OCI-LY1 (cell line): Measurements from ENCODE around the gene CREB3L1.

Experiments used
- CTCF ChIP-seq: fragments of 200-600 bp; sonication (generic), shearing (Covaris generic); IDR thresholded peaks from 2 replicates; pipeline ENCODE4 v1.5.1; 2017; ENCODE audit warnings: mild to moderate bottlenecking, antibody characterized with exemption, low read length, moderate library complexity, mixed read lengths
- EZH2 ChIP-seq: fragments of 200-600 bp; sonication (generic), shearing (Covaris generic); IDR thresholded peaks from 2 replicates; pipeline ENCODE4 v1.8.0; 2017; ENCODE audit warnings: borderline replicate concordance, mixed run types, mild to moderate bottlenecking, antibody characterized with exemption, low read length, moderate library complexity, mixed read lengths

- TF ChIP-seq CTCF (no peak), EZH2 (no peak)
These were observed 25.5 kb upstream of the CREB3L1 start for GRCh38 chr11:46251954-46252353.
